ENCODE data around the gene PEAK1. TPM values are rescaled to one million over a fixed set of nuclear protein-coding genes. Genes with fewer than 3 reads are reported as not detected.

The PEAK1 gene
- total and polyA plus RNA-seq, 2 donors (not counting 3 experiments of a cell fraction or from before 2014, with no cell fraction given): 17.9 to 91.9 TPM

DNA sequence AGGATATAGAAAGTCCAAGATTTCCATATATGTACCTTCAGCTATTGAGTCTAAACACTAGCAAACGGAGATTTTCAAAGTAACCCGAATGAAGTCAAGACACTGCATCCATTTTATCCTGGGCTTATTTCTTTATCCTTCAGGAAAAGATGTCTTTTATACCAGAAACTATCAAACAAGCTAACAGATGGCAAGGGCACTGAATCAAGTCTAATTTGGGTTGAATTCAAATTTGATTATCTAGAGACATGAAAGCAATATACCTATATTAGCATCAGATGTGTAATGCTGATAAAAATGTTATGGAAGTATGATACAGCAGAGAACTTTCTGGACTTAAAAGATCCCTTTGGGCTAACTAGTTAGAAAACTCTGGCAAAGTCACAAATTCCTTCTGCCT lies 210.7 kb downstream of the PEAK1 start:
- H3K36me3 ChIP-seq (ENCODE audit: control insufficient read depth in 2 of 2, extremely low read depth in 1 of 2, insufficient read depth in 2 of 2, low read length in 2 of 2): peaks cover 0 to 2% of the 10 kb centered on the region in 2 experiments
- no peak overlapping the region for H3K9ac ChIP-seq (replicated peaks; ENCODE audit: extremely low read depth, insufficient read depth, low read length)
- no peaks in the 10 kb centered on the region for H3K79me2 ChIP-seq (ENCODE audit: control insufficient read depth, insufficient read depth, low read length)
- no peaks in the 10 kb centered on the region for H3K27me3 ChIP-seq (ENCODE audit: control insufficient read depth in 2 of 2, insufficient read depth in 2 of 2, low read length in 2 of 2)
- no peaks in the 10 kb centered on the region for H4K20me1 ChIP-seq (replicated peaks; ENCODE audit: control insufficient read depth, extremely low read depth, insufficient read depth, low read length)
- H3K27ac ChIP-seq (ENCODE audit: insufficient read depth, low read depth, low read length): peak overlapping the region; percentile 1
- dilution Hi-C loops (cut with MboI; ENCODE audit: extremely low pct_ligation_motif_present, low sequenced_read_pairs) (no loop called here), intact Hi-C loops (cut with micrococcal nuclease) (loop anchor here (1.0 kb wide), 1 partner anchor 15 kb away; no protein-coding TSS in a partner anchor)
- H3K9me1 ChIP-seq (replicated peaks; ENCODE audit: control insufficient read depth, extremely low read depth, insufficient read depth, low read length): no peaks in the 10 kb centered on the region
- H3K4me1 ChIP-seq (ENCODE audit: control insufficient read depth, extremely low read depth, insufficient read depth, low read length): peaks cover 16% of the 10 kb centered on the region
- TF ChIP-seq, protein P1, sequence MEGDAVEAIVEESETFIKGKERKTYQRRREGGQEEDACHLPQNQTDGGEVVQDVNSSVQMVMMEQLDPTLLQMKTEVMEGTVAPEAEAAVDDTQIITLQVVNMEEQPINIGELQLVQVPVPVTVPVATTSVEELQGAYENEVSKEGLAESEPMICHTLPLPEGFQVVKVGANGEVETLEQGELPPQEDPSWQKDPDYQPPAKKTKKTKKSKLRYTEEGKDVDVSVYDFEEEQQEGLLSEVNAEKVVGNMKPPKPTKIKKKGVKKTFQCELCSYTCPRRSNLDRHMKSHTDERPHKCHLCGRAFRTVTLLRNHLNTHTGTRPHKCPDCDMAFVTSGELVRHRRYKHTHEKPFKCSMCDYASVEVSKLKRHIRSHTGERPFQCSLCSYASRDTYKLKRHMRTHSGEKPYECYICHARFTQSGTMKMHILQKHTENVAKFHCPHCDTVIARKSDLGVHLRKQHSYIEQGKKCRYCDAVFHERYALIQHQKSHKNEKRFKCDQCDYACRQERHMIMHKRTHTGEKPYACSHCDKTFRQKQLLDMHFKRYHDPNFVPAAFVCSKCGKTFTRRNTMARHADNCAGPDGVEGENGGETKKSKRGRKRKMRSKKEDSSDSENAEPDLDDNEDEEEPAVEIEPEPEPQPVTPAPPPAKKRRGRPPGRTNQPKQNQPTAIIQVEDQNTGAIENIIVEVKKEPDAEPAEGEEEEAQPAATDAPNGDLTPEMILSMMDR (IDR thresholded peaks at IDR 0.05; ENCODE audit: extremely low read depth in 1 of 2, insufficient read depth in 1 of 2, low read depth in 1 of 2, low read length in 2 of 2): no peak
- TF ChIP-seq FOS (IDR thresholded peaks at IDR 0.05; ENCODE audit: borderline replicate concordance, insufficient read depth, low read length) (no peak), POLR2A (IDR thresholded peaks at IDR 0.05; ENCODE audit: low read depth, low read length) (no peak), POLR2AphosphoS5 (IDR thresholded peaks at IDR 0.05; ENCODE audit: insufficient read depth, low read depth, low read length) (no peak), JUN (IDR thresholded peaks at IDR 0.05; ENCODE audit: borderline replicate concordance, insufficient read depth, insufficient read length, low read depth) (no peak), EZH2 (IDR thresholded peaks at IDR 0.05; ENCODE audit: borderline replicate concordance, low read depth, low read length, severe bottlenecking) (no peak), MYC (IDR thresholded peaks at IDR 0.05; ENCODE audit: low read depth, low read length) (no peak), GATA2 (IDR thresholded peaks at IDR 0.05; ENCODE audit: insufficient read depth, insufficient read length, low read depth, low read length) (no peak)
- TF ChIP-seq, protein P2, sequence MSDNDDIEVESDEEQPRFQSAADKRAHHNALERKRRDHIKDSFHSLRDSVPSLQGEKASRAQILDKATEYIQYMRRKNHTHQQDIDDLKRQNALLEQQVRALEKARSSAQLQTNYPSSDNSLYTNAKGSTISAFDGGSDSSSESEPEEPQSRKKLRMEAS (IDR thresholded peaks at IDR 0.05; ENCODE audit: insufficient read depth, insufficient read length): no peak
- H3K9me3 ChIP-seq (replicated peaks; ENCODE audit: control insufficient read depth, insufficient read depth, low read length): no peaks in the 10 kb centered on the region
- FAIRE-seq: no peak
- peak overlapping the region; percentile 17 for H3K4me2 ChIP-seq (ENCODE audit: insufficient read depth, low read length)
- POLR2A ChIA-PET: no interaction called here
- DNase-seq (ENCODE audit: low read depth, low spot score): no peak
- H2AFZ ChIP-seq (ENCODE audit: low read depth, low read length): no peak overlapping the region
- H3K4me3 ChIP-seq (replicated peaks in 1 of 3; ENCODE audit: insufficient read depth in 1 of 3, low read depth in 1 of 3, low read length in 3 of 3): no peak overlapping the region
- TSS peak; percentile 26 for BruUV-seq (replicated peaks)
- CTCF ChIA-PET: no interaction called here
